ENCODE measurements around the gene DHRS13. TPM values are rescaled to one million over a fixed set of nuclear protein-coding genes. Genes with fewer than 3 reads are reported as not detected.

DHRS13 gene
- total RNA-seq, 1 donor from 2014 or later, result 11.8 TPM

- intact Hi-C loops (cut with DNase I), result no loop called here
- H3K4me1 ChIP-seq, result peaks cover 50% of the 10 kb centered on the region
- no peak for DNase-seq (ENCODE audit: extremely low spot score in 2 of 2)
- H3K27me3 ChIP-seq, result no peaks in the 10 kb centered on the region
- H3K9me3 ChIP-seq, result no peaks in the 10 kb centered on the region
- no peak overlapping the region for H3K4me3 ChIP-seq
- TF ChIP-seq POLR2AphosphoS5 (IDR thresholded peaks at IDR 0.05; ENCODE audit: insufficient read depth in 1 of 2, low read depth in 1 of 2), result no peak
- TF ChIP-seq POLR2A (IDR thresholded peaks at IDR 0.05), result no peak
- TF ChIP-seq CTCF (IDR thresholded peaks at IDR 0.05), result no peak
- H3K27ac ChIP-seq, result no peak overlapping the region
- peaks cover 0 to 6% of the 10 kb centered on the region in 2 donors for H3K36me3 ChIP-seq
These were observed 11.7 kb downstream of the DHRS13 start for GRCh38 chr17:28891201-28891600.

GRCh38 chr17:28889996-28890395 is 12.9 kb downstream of the DHRS13 start:
- no peak overlapping the region for H3K4me3 ChIP-seq
- peaks cover 38% of the 10 kb centered on the region for H3K4me1 ChIP-seq
- H3K36me3 ChIP-seq, result peaks cover 0 to 14% of the 10 kb centered on the region in 2 donors
- TF ChIP-seq POLR2A (IDR thresholded peaks at IDR 0.05), result no peak
- no peak for TF ChIP-seq CTCF (IDR thresholded peaks at IDR 0.05)
- TF ChIP-seq POLR2AphosphoS5 (IDR thresholded peaks at IDR 0.05; ENCODE audit: insufficient read depth in 1 of 2, low read depth in 1 of 2), result no peak
- no peak for DNase-seq (ENCODE audit: extremely low spot score in 2 of 2)
- intact Hi-C loops (cut with DNase I), result no loop called here
- no peak overlapping the region for H3K27ac ChIP-seq
- H3K9me3 ChIP-seq, result no peaks in the 10 kb centered on the region
- H3K27me3 ChIP-seq, result no peaks in the 10 kb centered on the region

- no peak for TF ChIP-seq POLR2A (IDR thresholded peaks at IDR 0.05)
- TF ChIP-seq POLR2AphosphoS5 (IDR thresholded peaks at IDR 0.05; ENCODE audit: insufficient read depth in 1 of 2, low read depth in 1 of 2), result no peak
- TF ChIP-seq CTCF (IDR thresholded peaks at IDR 0.05), result no peak
- peaks cover 26% of the 10 kb centered on the region for H3K4me1 ChIP-seq
- intact Hi-C loops (cut with DNase I), result no loop called here
- H3K4me3 ChIP-seq, result no peak overlapping the region
- no peak for DNase-seq (ENCODE audit: extremely low spot score in 2 of 2)
- no peaks in the 10 kb centered on the region for H3K27me3 ChIP-seq
- no peak overlapping the region for H3K27ac ChIP-seq
- H3K36me3 ChIP-seq, result peaks cover 0 to 23% of the 10 kb centered on the region in 2 donors
- no peaks in the 10 kb centered on the region for H3K9me3 ChIP-seq
These were observed 14.0 kb downstream of the DHRS13 start for GRCh38 chr17:28888832-28889231.

- peaks cover 18% of the 10 kb centered on the region for H3K4me1 ChIP-seq
- H3K9me3 ChIP-seq, result no peaks in the 10 kb centered on the region
- no peak overlapping the region for H3K4me3 ChIP-seq
- H3K27ac ChIP-seq, result no peak overlapping the region
- TF ChIP-seq POLR2A (IDR thresholded peaks at IDR 0.05), result no peak
- no peak for TF ChIP-seq POLR2AphosphoS5 (IDR thresholded peaks at IDR 0.05; ENCODE audit: insufficient read depth in 1 of 2, low read depth in 1 of 2)
- no peak for TF ChIP-seq CTCF (IDR thresholded peaks at IDR 0.05)
- no peak for DNase-seq (ENCODE audit: extremely low spot score in 2 of 2)
- intact Hi-C loops (cut with DNase I), result no loop called here
- no peaks in the 10 kb centered on the region for H3K27me3 ChIP-seq
- peaks cover 0 to 29% of the 10 kb centered on the region in 2 donors for H3K36me3 ChIP-seq
These were observed 14.9 kb downstream of the DHRS13 start for GRCh38 chr17:28887871-28888471.

GRCh38 chr17:28885951-28886350 is 16.9 kb downstream of the DHRS13 start:
- no peak for DNase-seq (ENCODE audit: extremely low spot score in 2 of 2)
- Histone ChIP-seq H3K9me3 (no peaks in the 10 kb centered on the region), H3K27ac (no peak overlapping the region), H3K36me3 (peaks cover 0 to 49% of the 10 kb centered on the region in 2 donors), H3K27me3 (no peaks in the 10 kb centered on the region), H3K4me3 (no peak overlapping the region), H3K4me1 (peaks cover 10% of the 10 kb centered on the region)
- intact Hi-C loops (cut with DNase I), result no loop called here
- TF ChIP-seq CTCF (IDR thresholded peaks at IDR 0.05) (no peak), POLR2A (IDR thresholded peaks at IDR 0.05) (no peak), POLR2AphosphoS5 (IDR thresholded peaks at IDR 0.05; ENCODE audit: insufficient read depth in 1 of 2, low read depth in 1 of 2) (no peak)

Measured in vagina (tissue), 2 donors.